ENCODE data around the gene GTF2IRD1.
"Not testable (repeated sequence)": the region's sequence is repeated elsewhere in the genome, so short reads cannot be mapped to it uniquely, and the experiment has no call there.

GTF2IRD1 gene

GRCh38 chr7:74496272-74496671 lies 42.6 kb downstream of the GTF2IRD1 start:
- Histone ChIP-seq H3K27me3 (replicated peaks; ENCODE audit: control insufficient read depth, insufficient read depth, low read length) (no peaks in the 10 kb centered on the region), H3K4me3 (replicated peaks; ENCODE audit: low read depth, low read length) (no peak overlapping the region), H3K36me3 (ENCODE audit: control insufficient read depth, insufficient read depth, low read length) (no peaks in the 10 kb centered on the region)
- DNase-seq (ENCODE audit: extremely low read depth, insufficient read length), result no peak
- no peak for TF ChIP-seq CTCF (IDR thresholded peaks at IDR 0.05; ENCODE audit: insufficient read depth, low read length, poor library complexity, severe bottlenecking)

GRCh38 chr7:74496773-74497172 lies 43.1 kb downstream of the GTF2IRD1 start:
- H3K27me3 ChIP-seq (replicated peaks; ENCODE audit: control insufficient read depth, insufficient read depth, low read length); H3K36me3 ChIP-seq (ENCODE audit: control insufficient read depth, insufficient read depth, low read length); DNase-seq (ENCODE audit: extremely low read depth, insufficient read length); H3K4me3 ChIP-seq (replicated peaks; ENCODE audit: low read depth, low read length): not testable (repeated sequence)

- DNase-seq (ENCODE audit: extremely low read depth, insufficient read length), result no peak
- H3K4me3 ChIP-seq (replicated peaks; ENCODE audit: low read depth, low read length), result no peak overlapping the region
- H3K27me3 ChIP-seq (replicated peaks; ENCODE audit: control insufficient read depth, insufficient read depth, low read length), result no peaks in the 10 kb centered on the region
- TF ChIP-seq CTCF (IDR thresholded peaks at IDR 0.05; ENCODE audit: insufficient read depth, low read length, poor library complexity, severe bottlenecking), result no peak
- no peaks in the 10 kb centered on the region for H3K36me3 ChIP-seq (ENCODE audit: control insufficient read depth, insufficient read depth, low read length)
Observed at GRCh38 chr7:74498354-74498753, 44.6 kb downstream of the GTF2IRD1 start.

GRCh38 chr7:74498996-74499834 lies 45.5 kb downstream of the GTF2IRD1 start:
- TF ChIP-seq CTCF (IDR thresholded peaks at IDR 0.05; ENCODE audit: insufficient read depth, low read length, poor library complexity, severe bottlenecking), result no peak
- H3K36me3 ChIP-seq (ENCODE audit: control insufficient read depth, insufficient read depth, low read length), result no peaks in the 10 kb centered on the region
- no peaks in the 10 kb centered on the region for H3K27me3 ChIP-seq (replicated peaks; ENCODE audit: control insufficient read depth, insufficient read depth, low read length)
- H3K4me3 ChIP-seq (replicated peaks; ENCODE audit: low read depth, low read length), result no peak overlapping the region
- DNase-seq (ENCODE audit: extremely low read depth, insufficient read length), result no peak

GRCh38 chr7:74499835-74500388 lies 46.2 kb downstream of the GTF2IRD1 start:
- no peak for TF ChIP-seq CTCF (IDR thresholded peaks at IDR 0.05; ENCODE audit: insufficient read depth, low read length, poor library complexity, severe bottlenecking)
- Histone ChIP-seq H3K36me3 (ENCODE audit: control insufficient read depth, insufficient read depth, low read length) (no peaks in the 10 kb centered on the region), H3K27me3 (replicated peaks; ENCODE audit: control insufficient read depth, insufficient read depth, low read length) (no peaks in the 10 kb centered on the region), H3K4me3 (replicated peaks; ENCODE audit: low read depth, low read length) (no peak overlapping the region)
- DNase-seq (ENCODE audit: extremely low read depth, insufficient read length), result no peak

GRCh38 chr7:74501298-74501697 lies 47.6 kb downstream of the GTF2IRD1 start:
- Histone ChIP-seq H3K4me3 (replicated peaks; ENCODE audit: low read depth, low read length) (no peak overlapping the region), H3K36me3 (ENCODE audit: control insufficient read depth, insufficient read depth, low read length) (no peaks in the 10 kb centered on the region), H3K27me3 (replicated peaks; ENCODE audit: control insufficient read depth, insufficient read depth, low read length) (no peaks in the 10 kb centered on the region)
- no peak for DNase-seq (ENCODE audit: extremely low read depth, insufficient read length)
- TF ChIP-seq CTCF (IDR thresholded peaks at IDR 0.05; ENCODE audit: insufficient read depth, low read length, poor library complexity, severe bottlenecking), result no peak
